MM.1S (cell line): Measurements from ENCODE around the gene PTGIR.
"Not testable (repeated sequence)": the region's sequence is repeated elsewhere in the genome, so short reads cannot be mapped to it uniquely, and the experiment has no call there.

Experiments used
- EZH2 ChIP-seq: fragments of 300-600 bp; sonication (generic); optimal IDR thresholded peaks from 2 replicates; pipeline ENCODE3; 2017; ENCODE audit warnings: low read depth, mild to moderate bottlenecking, antibody characterized with exemption, low read length, mixed read lengths
- EZH2phosphoT487 ChIP-seq: fragments of 300-600 bp; sonication (generic); IDR thresholded peaks from 2 replicates; pipeline ENCODE4 v1.6.1; 2018; ENCODE audit warnings: antibody characterized with exemption, low read length
- TF ChIP-seq, protein P1 (sequence below): fragments of 300-600 bp; sonication (generic); IDR thresholded peaks from 2 replicates; pipeline ENCODE4 v1.5.1; 2016; ENCODE audit warnings: antibody characterized with exemption, low read length, mixed read lengths

DNA sequence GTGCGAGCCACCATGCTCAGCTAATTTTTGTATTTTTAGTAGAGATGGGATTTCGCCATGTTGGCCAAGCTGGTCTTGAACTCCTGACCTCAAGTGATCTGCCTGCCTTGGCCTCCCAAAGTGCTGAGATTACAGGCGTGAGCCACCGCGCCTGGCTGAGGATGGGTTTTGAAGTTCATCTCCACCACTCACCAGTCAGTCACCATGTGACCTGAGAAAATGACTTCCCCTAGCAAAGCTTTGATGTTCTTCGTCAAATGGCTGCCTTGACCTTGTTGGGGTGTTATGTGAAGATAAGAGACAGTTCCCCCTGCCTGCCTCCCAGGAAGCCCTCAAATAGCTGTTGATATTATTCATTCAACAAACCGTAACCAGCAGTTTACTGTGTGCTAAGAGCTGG lies 4.1 kb upstream of the PTGIR start:
- TF ChIP-seq EZH2, EZH2phosphoT487: not testable (repeated sequence)
- TF ChIP-seq, protein P1, sequence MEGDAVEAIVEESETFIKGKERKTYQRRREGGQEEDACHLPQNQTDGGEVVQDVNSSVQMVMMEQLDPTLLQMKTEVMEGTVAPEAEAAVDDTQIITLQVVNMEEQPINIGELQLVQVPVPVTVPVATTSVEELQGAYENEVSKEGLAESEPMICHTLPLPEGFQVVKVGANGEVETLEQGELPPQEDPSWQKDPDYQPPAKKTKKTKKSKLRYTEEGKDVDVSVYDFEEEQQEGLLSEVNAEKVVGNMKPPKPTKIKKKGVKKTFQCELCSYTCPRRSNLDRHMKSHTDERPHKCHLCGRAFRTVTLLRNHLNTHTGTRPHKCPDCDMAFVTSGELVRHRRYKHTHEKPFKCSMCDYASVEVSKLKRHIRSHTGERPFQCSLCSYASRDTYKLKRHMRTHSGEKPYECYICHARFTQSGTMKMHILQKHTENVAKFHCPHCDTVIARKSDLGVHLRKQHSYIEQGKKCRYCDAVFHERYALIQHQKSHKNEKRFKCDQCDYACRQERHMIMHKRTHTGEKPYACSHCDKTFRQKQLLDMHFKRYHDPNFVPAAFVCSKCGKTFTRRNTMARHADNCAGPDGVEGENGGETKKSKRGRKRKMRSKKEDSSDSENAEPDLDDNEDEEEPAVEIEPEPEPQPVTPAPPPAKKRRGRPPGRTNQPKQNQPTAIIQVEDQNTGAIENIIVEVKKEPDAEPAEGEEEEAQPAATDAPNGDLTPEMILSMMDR, result not testable (repeated sequence)
